GM21825 (cell line): ENCODE data around the gene RMI1.
A peak's percentile ranks its signal among the peaks of the same experiment; 100 is the strongest.
"Not testable (repeated sequence)": the region's sequence is repeated elsewhere in the genome, so short reads cannot be mapped to it uniquely, and the experiment has no call there.

Source experiments
- ATAC-seq: cut with Tn5 transposase; IDR thresholded peaks from one replicate; pipeline ENCODE4 v1.9.1; 2021; ENCODE audit warnings: mild to moderate bottlenecking, moderate library complexity; ENCODE audit not compliant: unreplicated experiment

Gene RMI1

DNA sequence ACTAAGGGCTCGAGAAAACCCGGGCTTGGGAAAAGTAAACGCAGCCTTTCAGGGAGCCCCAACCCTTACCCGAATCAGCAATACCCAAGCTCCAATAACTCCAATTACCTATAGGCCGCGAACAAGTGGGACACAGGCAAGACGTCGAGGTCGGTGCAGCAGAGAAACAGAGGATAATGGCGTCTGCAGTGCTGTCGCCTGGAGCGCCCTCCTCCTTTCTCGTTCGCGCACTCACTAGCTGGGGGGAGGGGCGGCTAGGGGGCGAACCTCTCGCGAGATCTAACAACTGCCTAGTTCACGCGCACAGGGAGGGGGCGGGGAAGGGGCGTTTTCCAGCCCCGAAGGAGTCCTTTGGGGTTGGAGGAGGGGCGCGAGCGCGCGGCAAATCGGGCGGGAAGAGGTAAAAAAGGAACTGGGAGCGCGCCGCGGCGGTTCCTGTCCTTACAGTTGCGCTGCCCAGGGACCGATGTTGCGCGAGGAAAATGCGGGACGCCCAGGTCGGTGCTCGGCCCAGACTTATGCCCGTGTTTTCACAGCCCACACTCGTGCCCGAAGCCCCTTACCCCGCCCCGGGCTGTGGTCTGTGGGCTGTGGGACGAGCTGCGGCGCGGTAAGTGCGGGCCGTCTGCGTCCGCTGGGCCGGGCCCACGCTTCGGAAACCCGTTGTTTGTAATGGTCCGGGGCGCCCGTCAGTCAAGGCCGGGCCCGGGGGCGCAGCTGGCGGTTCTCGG is at the start of gene RMI1:
Gene RMI1, plus strand, starts transcription at position 411 of the 731 bp plus-strand sequence. CDS start 20,182 bp downstream, outside the sequence.
- ATAC-seq: peak; percentile 69

GRCh38 chr9:83930881-83931280 is 49.7 kb upstream of the RMI1 start:
- ATAC-seq: no peak

DNA sequence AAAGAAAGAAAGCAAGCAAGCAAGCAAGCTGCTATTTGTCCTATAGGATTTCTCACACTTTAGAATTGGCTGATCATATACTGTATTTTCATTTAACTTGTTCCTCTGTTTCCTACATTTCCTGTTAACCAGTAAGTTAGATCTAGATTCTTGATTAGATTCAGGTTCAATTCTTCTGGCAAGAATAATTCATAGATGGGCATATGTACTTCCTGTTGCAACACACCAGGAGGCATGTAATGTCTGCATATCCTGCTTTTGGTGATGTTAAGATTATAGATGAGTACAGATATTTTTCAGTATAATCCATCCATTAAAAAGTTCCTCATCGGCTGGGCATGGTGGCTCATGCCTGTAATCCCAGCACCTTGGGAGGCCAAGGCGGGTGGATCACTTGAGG is 48.6 kb upstream of the RMI1 start:
- no peak for ATAC-seq

- no peak for ATAC-seq
These were observed 47.8 kb upstream of the RMI1 start for GRCh38 chr9:83932851-83933250.

DNA sequence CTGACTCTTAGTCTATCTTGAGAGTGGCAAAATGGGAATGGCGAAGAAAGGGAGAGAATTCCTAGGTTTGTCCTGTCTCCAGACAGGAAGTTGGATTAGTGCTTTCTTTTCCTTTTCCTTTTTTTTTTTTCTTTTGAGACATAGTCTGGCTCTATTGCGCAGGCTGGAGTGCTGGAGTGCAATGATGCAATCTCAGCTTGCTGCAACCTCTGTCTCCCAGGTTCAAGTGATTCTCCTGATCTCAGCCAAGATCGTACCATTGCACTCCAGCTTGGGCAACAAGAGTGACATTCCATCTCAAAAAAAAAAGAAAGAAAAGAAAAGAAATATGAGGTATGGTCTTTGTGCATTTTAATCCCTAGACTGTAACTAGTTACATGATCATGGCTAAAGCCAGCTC is 46.8 kb upstream of the RMI1 start:
- no peak for ATAC-seq

- no peak for ATAC-seq
These were observed 45.9 kb upstream of the RMI1 start for GRCh38 chr9:83934569-83935275.

- no peak for ATAC-seq
These were observed 45.2 kb upstream of the RMI1 start for GRCh38 chr9:83935276-83935935.

- ATAC-seq: no peak
These were observed 44.1 kb upstream of the RMI1 start for GRCh38 chr9:83936523-83936922.

DNA sequence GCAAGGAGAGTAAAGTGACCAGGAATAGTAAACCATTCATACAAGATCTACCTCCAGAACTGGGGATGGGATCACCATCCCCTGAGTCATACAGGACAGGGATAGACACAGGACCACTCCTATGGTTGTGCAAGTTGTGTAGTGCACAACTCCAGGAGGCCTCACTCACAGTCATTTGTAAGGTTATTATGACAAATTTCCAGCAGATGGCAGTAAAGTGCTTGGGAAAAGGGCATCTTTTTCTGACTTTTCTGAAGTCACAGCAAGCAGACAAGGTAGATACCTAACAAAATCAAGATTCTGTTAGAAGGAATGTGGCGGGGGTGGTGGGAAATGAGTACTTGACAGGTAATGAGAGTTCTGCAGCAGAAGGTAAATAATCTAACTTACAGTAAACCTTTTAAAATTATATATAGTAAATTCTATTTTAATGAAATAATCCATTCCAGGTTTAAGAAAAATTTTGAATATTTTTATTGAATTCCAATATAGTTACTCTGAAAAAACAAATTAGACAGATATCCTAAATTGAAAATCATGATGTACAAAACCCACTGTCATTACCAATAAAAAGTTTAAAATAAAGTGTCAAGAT is 42.6 kb upstream of the RMI1 start:
- ATAC-seq: no peak

DNA sequence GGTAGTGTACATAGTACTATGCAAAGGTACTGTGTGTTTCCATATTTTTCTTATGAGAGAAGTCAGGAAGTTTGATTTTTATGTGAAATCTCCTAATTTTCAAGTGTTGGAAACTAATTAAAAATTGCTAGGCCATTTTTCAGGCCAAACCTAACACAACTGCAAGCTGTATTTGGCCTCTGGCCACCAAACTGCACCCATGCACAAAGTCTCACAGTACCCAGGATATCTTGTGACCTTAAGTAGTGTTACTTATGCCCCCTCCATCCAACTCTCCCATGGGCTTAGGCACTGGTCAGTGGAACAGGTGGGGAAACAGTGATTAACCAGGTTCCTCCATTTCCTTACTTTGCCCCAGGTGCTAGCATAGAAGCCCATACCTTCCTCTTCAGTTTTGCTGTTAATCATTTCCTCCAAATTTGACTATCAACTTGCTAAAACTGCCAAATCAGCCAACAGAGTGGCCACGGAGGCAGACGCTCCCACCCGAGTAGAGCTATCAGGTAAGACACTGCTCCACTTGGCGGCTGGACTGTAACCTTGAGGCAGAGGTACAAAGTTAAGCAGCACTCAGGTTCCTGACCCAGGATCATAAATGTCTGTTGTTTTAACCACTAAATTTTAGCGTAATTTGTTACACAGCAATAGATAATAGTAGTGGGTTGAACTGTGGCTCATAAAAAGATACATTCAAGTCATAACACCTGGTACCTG is 39.9 kb upstream of the RMI1 start:
- ATAC-seq: no peak

DNA sequence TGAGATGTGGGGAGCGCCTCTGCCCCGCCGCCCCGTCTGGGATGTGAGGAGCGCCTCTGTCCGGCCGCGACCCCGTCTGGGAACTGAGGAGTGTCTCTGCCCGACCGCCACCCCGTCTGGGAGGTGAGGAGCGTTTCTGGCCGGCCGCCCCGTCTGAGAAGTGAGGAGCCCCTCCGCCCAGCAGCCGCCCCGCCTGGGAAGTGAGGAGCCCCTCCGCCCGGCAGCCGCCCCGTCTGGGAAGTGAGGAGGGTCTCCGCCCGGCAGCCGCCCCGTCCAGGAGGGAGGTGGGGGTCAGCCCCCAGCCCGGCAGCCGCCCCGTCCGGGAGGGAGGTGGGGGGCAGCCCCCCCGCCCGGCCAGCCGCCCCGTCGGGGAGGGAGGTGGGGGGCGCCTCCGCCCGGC is 32.5 kb upstream of the RMI1 start:
- not testable (repeated sequence) for ATAC-seq

DNA sequence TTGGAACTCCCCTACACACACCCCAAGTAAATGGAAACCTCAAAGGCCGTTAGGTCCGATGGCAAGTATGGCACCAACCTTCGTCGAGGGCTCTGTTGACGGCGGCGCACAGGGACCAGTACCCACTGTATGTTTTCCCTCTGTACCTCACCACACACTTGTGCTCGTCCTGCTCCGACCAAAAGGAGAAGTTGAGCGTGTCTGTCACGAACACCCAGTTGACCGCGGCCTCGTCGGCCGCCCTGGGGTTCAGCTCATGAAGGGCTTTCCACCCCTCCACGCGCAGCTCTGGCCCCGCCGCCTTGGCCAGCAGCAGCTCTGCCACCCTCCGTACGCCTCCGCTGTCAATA is 24.5 kb upstream of the RMI1 start:
- ATAC-seq: peak; percentile 65

GRCh38 chr9:83956436-83957247 is 24.0 kb upstream of the RMI1 start:
- ATAC-seq: peak; percentile 84

GRCh38 chr9:83957248-83957513 is 23.4 kb upstream of the RMI1 start:
- ATAC-seq: no peak

GRCh38 chr9:83959061-83959460 is 21.5 kb upstream of the RMI1 start:
- ATAC-seq: no peak

GRCh38 chr9:83960991-83961390 is 19.6 kb upstream of the RMI1 start:
- ATAC-seq: no peak

GRCh38 chr9:83962165-83962564 is 18.4 kb upstream of the RMI1 start:
- ATAC-seq: no peak

GRCh38 chr9:83964973-83965349 is 15.6 kb upstream of the RMI1 start:
- no peak for ATAC-seq

GRCh38 chr9:83965350-83966208 is 15.0 kb upstream of the RMI1 start:
- no peak for ATAC-seq

- no peak for ATAC-seq
These were observed 14.4 kb upstream of the RMI1 start for GRCh38 chr9:83966209-83966582.
